Measurements from ENCODE around the gene LRCH3. TPM values are rescaled to one million over a fixed set of nuclear protein-coding genes. Genes with fewer than 3 reads are reported as not detected.

LRCH3 gene
- total and polyA plus RNA-seq, 2 of the 13 experiments (the other 11 are each of a cell fraction or from before 2014, with no cell fraction given), result 25.5 to 103 TPM

DNA sequence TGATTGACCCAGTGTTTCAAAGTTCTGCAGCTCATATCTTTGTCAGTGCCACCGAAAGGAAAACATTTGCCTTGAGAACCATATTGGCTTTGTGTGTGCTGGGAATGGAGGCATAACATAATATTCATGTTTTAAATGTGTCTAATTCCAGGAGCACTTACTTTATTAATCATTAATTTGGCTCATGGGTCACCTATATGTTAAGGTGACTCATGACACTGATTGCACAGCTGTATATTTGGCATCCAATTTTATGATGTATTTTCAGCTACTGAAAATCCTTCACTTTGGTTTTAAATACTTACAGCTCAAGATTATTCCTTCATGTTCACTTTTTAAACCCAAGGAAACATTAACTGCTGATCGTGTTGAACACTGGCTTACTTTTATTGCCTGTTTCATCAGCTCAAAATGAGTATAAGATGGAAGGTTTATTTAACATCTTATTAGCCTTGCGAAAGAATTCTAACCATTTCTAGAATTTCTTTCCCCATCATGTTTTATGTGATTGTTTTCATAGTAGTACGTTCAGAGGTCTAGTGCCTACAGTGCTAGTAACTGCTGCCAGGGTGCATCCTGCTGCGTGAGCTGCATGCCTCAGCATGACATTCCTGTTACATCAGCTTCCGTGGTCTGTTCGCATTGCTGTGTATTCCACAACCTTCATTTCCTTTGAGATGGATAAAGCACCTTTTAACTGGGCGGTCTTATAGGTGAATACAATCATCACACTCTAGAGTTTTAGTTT is 63.7 kb downstream of the LRCH3 start:
- WGBS (ENCODE audit: low lambda C conversion rate), result 97% methylated on average over 8 of the region's 8 CpGs
- no peak for ATAC-seq
- no peak for FAIRE-seq
- Histone ChIP-seq H2AFZ (ENCODE audit: low read length) (no peak overlapping the region), H3K4me3 (replicated peaks in 1 of 3; ENCODE audit: insufficient read depth in 1 of 3, low read depth in 2 of 3, low read length in 3 of 3) (no peak overlapping the region), H3K79me2 (ENCODE audit: insufficient read depth, low read length) (no peaks in the 10 kb centered on the region), H3K4me1 (ENCODE audit: insufficient read depth, low read length) (no peaks in the 10 kb centered on the region), H3K4me2 (ENCODE audit: low read depth, low read length) (no peak overlapping the region), H3K9me3 (ENCODE audit: low read length) (no peaks in the 10 kb centered on the region), H3K27me3 (ENCODE audit: control insufficient read depth in 1 of 2, insufficient read depth in 2 of 2, low read length in 2 of 2) (no peaks in the 10 kb centered on the region), H3K36me3 (replicated peaks in 1 of 2; ENCODE audit: control insufficient read depth in 1 of 2, insufficient read depth in 2 of 2, low read length in 2 of 2) (peaks cover 7 to 66% of the 10 kb centered on the region in 2 experiments), H3K9ac (ENCODE audit: insufficient read depth, low read depth, low read length) (no peak overlapping the region), H4K20me1 (ENCODE audit: insufficient read depth, low read length) (no peaks in the 10 kb centered on the region), H3K27ac (ENCODE audit: extremely low read length, insufficient read depth, low read length) (no peak overlapping the region)
- TF ChIP-seq RCOR2 (CRISPR knock-in tag; IDR thresholded peaks at IDR 0.05), result no peak
- TF ChIP-seq, protein P1, sequence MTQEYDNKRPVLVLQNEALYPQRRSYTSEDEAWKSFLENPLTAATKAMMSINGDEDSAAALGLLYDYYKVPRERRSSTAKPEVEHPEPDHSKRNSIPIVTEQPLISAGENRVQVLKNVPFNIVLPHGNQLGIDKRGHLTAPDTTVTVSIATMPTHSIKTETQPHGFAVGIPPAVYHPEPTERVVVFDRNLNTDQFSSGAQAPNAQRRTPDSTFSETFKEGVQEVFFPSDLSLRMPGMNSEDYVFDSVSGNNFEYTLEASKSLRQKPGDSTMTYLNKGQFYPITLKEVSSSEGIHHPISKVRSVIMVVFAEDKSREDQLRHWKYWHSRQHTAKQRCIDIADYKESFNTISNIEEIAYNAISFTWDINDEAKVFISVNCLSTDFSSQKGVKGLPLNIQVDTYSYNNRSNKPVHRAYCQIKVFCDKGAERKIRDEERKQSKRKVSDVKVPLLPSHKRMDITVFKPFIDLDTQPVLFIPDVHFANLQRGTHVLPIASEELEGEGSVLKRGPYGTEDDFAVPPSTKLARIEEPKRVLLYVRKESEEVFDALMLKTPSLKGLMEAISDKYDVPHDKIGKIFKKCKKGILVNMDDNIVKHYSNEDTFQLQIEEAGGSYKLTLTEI (CRISPR knock-in tag; conservative IDR thresholded peaks at IDR 0.05), result no peak
- no peak for TF ChIP-seq ETV6 (CRISPR knock-in tag; conservative IDR thresholded peaks at IDR 0.05)
- no peak for TF ChIP-seq KLF15 (CRISPR knock-in tag; IDR thresholded peaks at IDR 0.05; ENCODE audit: borderline replicate concordance)
- TF ChIP-seq HDAC2 (CRISPR knock-in tag; IDR thresholded peaks at IDR 0.05), result no peak
- TF ChIP-seq ZNF878 (CRISPR knock-in tag; IDR thresholded peaks at IDR 0.05), result no peak
- no peak for TF ChIP-seq ZNF550 (CRISPR knock-in tag; IDR thresholded peaks at IDR 0.05; ENCODE audit: borderline replicate concordance)
- TF ChIP-seq SRF (IDR thresholded peaks at IDR 0.05; ENCODE audit: low read depth, low read length), result no peak
- no peak for TF ChIP-seq NCOR1 (IDR thresholded peaks at IDR 0.05; ENCODE audit: borderline replicate concordance, low read length)
- TF ChIP-seq, protein P2, sequence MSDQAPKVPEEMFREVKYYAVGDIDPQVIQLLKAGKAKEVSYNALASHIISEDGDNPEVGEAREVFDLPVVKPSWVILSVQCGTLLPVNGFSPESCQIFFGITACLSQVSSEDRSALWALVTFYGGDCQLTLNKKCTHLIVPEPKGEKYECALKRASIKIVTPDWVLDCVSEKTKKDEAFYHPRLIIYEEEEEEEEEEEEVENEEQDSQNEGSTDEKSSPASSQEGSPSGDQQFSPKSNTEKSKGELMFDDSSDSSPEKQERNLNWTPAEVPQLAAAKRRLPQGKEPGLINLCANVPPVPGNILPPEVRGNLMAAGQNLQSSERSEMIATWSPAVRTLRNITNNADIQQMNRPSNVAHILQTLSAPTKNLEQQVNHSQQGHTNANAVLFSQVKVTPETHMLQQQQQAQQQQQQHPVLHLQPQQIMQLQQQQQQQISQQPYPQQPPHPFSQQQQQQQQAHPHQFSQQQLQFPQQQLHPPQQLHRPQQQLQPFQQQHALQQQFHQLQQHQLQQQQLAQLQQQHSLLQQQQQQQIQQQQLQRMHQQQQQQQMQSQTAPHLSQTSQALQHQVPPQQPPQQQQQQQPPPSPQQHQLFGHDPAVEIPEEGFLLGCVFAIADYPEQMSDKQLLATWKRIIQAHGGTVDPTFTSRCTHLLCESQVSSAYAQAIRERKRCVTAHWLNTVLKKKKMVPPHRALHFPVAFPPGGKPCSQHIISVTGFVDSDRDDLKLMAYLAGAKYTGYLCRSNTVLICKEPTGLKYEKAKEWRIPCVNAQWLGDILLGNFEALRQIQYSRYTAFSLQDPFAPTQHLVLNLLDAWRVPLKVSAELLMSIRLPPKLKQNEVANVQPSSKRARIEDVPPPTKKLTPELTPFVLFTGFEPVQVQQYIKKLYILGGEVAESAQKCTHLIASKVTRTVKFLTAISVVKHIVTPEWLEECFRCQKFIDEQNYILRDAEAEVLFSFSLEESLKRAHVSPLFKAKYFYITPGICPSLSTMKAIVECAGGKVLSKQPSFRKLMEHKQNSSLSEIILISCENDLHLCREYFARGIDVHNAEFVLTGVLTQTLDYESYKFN (CRISPR knock-in tag; conservative IDR thresholded peaks at IDR 0.05), result no peak
- no peak for TF ChIP-seq PPARG (CRISPR knock-in tag; conservative IDR thresholded peaks at IDR 0.05)
- ChIA-PET CTCF (ENCODE audit: low intra/inter-chr PET ratio, low total read pairs) (no interaction called here), POLR2A (no interaction called here)
- in situ Hi-C loops (cut with HindIII; ENCODE audit: extremely low pct_ligation_motif_present, low pct_unique_long_range_greater_than_20kb), result no loop called here
- DNase-seq (ENCODE audit: low spot score), result no peak
- intact Hi-C loops (cut with micrococcal nuclease; ENCODE audit: unreplicated experiment), result no loop called here
- BruUV-seq (replicated peaks), result no TSS peak
